Measurements from ENCODE around the gene EWSR1.

The EWSR1 gene

GRCh38 chr22:29310863-29311339 is 42.8 kb downstream of the EWSR1 start (continued):
- TF ChIP-seq ZNF391 (tag by site-specific recombination; IDR thresholded peaks at IDR 0.05; ENCODE audit: borderline replicate concordance, low read depth) (no peak), IKZF3 (tag by site-specific recombination; IDR thresholded peaks at IDR 0.05) (peak; percentile 92), ZNF658 (tag by site-specific recombination; IDR thresholded peaks at IDR 0.05) (no peak), SP7 (tag by site-specific recombination; IDR thresholded peaks at IDR 0.05) (peak; percentile 57), BCL6B (tag by site-specific recombination; IDR thresholded peaks at IDR 0.05) (no peak), ZNF280C (tag by site-specific recombination; IDR thresholded peaks at IDR 0.05) (no peak), ZBTB8A (tag by site-specific recombination; IDR thresholded peaks at IDR 0.05) (0 out of 2 replicates have a peak, but pooled peaks have one; percentile 14), ZNF488 (tag by site-specific recombination; IDR thresholded peaks at IDR 0.05) (no peak), ZBTB26 (tag by site-specific recombination; optimal IDR thresholded peaks at IDR 0.05) (peak; percentile 30), ZNF157 (tag by site-specific recombination; IDR thresholded peaks at IDR 0.05) (no peak), ZNF629 (tag by site-specific recombination; IDR thresholded peaks at IDR 0.05) (peak; percentile 29; the same call in 1 of the 2 replicates), KLF7 (tag by site-specific recombination; IDR thresholded peaks at IDR 0.05; ENCODE audit: borderline replicate concordance) (0 out of 2 replicates have a peak, but pooled peaks have one; percentile 62), YY2 (tag by site-specific recombination; IDR thresholded peaks at IDR 0.05) (no peak), ZNF654 (tag by site-specific recombination; IDR thresholded peaks at IDR 0.05; ENCODE audit: low read depth) (no peak), ZNF175 (tag by site-specific recombination; IDR thresholded peaks at IDR 0.05) (no peak), ZBTB11 (tag by site-specific recombination; conservative IDR thresholded peaks at IDR 0.05; ENCODE audit: low read depth) (no peak), HIC1 (tag by site-specific recombination; IDR thresholded peaks at IDR 0.05) (no peak), ZNF837 (tag by site-specific recombination; IDR thresholded peaks at IDR 0.05) (no peak), FEZF1 (tag by site-specific recombination; IDR thresholded peaks at IDR 0.05) (no peak), ZFHX2 (tag by site-specific recombination; conservative IDR thresholded peaks at IDR 0.05) (peak; percentile 81), GLIS2 (tag by site-specific recombination; IDR thresholded peaks at IDR 0.05) (peak; percentile 76), ZNF184 (tag by site-specific recombination; IDR thresholded peaks at IDR 0.05) (no peak), ZNF394 (tag by site-specific recombination; IDR thresholded peaks at IDR 0.05; ENCODE audit: borderline replicate concordance) (no peak), ZNF555 (tag by site-specific recombination; conservative IDR thresholded peaks at IDR 0.05) (no peak), BCL11A (tag by site-specific recombination; IDR thresholded peaks at IDR 0.05; ENCODE audit: low read depth) (no peak), ZNF600 (tag by site-specific recombination; IDR thresholded peaks at IDR 0.05) (no peak), ZNF768 (tag by site-specific recombination; IDR thresholded peaks at IDR 0.05) (no peak), ZNF239 (tag by site-specific recombination; IDR thresholded peaks at IDR 0.05) (no peak), KLF1 (tag by site-specific recombination; IDR thresholded peaks at IDR 0.05) (peak; percentile 91)

Measured in HEK293 (cell line).